GM11168 (cell line): ENCODE results near the gene SFXN5.

ENCODE experiments used
- in situ Hi-C: fragments of 300-500 bp; cut with MboI; formaldehyde crosslinking; loops from one replicate; pipeline ENCODE4 v1.12.0; 2022; ENCODE audit warnings: low sequenced_read_pairs; ENCODE audit not compliant: unreplicated experiment

Gene SFXN5

DNA sequence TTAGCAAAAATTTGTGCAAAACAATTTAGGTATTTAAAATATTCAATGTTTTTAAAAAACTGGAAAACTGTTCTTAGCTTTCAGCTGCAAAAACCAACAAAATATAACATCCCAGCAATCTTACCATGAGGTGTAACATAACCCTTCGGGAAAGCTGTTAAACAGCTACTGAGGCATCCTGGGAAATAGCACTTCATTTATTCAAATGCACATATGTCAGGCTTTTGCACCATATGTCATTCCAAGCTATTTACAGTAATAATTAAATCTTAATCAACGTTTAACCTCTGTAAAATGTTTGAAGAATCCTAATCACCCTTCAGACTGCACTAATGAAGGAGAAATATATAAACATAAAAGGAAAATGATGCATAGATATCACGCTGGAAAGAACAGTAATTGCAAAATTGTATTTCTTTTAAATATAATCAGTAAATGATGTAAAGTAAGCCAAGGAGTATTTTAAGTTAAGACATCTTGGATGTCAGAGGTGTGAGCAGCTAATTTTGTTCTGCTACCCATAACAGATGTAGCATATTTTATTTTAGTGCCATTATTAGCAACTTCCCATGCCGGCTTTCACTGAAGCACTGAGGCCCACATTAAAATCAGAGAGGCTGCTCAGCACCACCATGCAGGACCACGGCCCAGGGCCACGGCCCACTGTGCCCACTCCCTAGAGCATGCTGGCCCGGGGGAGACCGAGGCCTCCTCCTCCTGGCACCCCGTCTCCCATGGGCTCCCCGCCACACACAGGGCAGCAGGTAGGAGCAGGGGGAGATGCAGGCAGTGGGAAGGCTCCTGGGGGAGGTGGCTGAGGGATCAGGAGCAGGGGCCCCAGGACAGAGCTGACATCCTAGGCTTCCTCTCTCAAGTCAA, 123.3 kb downstream of the SFXN5 start:
- in situ Hi-C loops, result no loop called here

DNA sequence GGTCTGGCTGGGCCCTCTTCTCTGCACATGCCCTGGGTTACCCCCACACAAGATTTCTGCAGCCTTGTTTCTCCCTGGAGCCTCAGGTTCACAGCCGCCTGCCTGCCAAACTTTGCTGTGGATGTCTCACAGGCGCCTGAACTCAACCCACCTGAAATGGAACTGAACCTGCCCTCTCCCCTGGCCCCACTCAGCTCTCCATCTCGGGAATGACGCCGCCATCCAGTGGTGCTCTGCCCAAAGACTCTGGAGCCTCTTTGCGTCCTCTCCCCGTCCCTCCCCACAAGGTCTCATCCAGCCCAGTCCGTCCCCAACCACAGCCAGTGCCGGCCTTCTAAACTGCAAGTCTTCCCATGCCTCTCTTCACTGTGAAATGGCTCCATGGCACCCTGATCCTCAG, 125.0 kb downstream of the SFXN5 start:
- in situ Hi-C loops, result no loop called here

DNA sequence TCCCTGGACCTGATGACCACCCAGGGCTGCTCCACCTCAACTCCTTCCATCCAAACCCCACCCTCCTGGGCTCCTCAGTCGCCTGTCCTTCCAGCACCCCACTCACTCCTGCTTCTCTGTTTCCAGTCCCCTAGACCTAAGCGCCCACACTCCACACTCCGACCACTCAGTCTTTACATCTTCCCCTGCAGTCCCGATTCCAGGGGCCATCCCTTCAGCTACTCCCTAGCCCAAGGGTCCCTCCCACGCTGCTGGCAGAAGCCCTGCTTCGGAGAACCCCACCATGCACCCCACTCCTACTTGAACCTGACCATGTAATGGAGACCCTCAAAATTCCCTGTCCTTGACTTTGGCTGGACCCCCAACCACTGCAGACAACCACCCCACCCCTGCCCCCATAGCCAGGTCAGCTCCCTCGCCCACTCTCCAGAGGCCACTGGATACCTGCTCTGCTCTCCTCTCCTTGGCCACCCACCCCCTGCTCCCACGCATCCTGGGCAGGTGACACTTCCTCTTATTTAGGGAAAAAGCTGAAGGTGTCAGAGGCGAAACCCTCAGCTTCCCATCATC, 126.0 kb downstream of the SFXN5 start:
- in situ Hi-C loops, result no loop called here

DNA sequence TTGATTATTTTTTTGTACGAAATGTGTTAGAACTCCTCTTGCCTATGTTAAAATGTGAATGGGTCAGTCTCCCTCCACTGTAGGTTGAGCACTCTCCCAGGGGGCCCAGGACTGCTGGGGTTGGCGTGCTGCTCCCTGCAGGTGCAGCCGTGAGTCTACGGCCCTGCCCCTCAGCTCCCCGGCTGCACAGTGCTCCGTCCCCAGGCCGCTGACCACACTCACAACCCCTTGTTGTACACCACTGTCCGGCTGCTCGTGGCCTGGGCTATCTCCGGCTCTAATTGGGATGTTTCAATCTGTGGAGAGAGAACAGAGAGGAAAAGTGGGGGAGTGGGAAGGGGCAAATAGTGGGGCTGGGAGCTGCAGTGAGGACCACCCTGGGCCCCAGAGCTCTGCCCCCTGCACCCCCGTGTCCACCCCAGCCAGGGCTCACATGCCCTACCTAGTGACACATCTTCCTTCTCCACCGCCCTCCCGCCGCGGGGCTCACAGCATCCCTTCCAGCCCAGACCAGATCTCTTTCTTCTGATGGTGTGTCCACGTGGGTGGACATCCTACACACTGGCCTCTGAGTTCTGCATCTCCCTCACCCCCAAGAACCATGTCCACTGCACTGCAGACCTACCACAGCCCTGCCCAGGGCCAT, 126.6 kb downstream of the SFXN5 start:
- in situ Hi-C loops, result no loop called here

DNA sequence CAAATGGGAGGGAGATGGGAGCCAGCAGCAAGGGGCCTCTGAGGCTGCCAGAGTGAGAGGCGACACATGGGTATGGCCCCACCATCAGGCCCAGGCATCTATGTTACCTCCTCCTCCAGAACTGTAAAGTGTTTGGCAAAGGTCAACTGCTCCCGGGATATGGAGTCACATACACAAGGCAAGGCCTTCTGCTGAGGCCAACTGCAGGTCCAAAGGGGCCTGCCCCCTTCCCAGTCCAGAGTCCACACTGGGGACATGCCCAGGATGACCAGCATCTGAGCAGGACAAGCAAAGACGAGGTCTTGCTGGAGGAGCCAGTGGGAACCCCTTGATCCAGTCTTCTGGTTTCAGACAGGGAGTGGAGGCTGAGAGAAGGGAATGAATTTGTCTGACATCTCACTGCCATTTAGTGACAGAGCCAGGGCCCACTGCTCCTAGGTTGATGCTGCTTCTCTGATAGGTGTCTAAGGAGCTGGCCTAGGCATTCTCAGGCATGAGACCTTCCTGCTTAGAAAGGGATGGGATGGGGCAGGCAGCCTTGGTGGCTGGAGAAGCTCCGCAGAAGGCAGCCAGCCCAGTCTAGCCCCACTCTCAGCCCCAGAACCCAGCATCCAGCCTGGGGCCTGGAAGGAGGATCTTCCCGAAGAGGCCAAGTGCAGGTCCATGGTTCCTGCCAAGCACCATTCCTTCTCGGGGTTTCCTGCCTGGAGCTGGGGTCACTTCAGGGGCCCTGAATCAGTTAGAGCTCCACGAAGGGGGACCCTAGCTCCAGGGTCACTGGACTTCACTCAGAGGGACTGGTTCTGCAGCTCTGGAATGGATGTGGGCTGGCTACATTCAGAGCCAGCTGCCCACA, 127.7 kb downstream of the SFXN5 start:
- in situ Hi-C loops, result no loop called here

DNA sequence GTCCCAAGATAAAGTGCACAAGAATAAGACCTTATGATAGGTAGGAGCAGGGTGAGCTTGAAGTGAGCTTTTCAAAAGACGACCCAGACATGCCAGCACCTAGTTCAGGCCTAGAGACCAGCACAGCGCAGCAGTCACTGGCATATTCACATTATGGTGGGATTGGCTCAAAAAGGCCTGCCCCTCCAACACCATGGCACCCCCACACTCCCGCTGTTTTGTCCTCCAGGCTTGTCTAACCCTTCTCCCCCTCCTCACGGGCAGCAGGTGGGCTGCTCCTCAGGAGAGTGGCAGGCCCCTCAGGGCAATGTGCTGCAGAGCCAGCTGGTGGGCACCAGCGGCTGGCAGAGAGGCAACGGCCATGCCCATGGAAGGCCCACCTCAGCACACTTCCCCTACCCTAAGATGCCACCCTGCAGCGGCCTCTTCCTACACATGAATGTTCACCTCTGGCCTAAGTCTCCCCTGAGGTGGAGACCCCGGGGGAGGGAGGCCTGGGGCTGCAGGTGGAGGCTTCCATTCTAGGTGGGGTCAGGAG, 128.6 kb downstream of the SFXN5 start:
- in situ Hi-C loops, result no loop called here

DNA sequence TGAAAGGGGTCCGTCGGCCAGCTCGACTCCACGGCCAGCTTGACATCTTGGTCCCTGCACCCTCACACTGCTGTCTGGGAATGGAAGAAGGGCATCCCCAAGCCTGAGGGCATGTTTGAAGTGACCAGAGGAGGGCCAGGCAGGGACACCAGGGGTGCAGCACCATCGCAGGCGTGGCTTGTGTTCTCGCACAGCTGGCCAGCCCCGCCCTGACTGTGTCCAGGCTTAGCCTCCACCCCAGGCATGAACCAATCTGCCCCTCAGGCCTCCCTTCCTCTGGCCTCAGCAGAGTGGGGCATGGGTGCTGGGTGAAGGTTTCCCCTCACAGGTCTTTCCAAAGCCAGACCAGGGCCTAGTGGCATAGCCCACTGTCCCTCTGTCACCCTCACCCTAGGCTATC, 129.2 kb downstream of the SFXN5 start:
- in situ Hi-C loops, result no loop called here

DNA sequence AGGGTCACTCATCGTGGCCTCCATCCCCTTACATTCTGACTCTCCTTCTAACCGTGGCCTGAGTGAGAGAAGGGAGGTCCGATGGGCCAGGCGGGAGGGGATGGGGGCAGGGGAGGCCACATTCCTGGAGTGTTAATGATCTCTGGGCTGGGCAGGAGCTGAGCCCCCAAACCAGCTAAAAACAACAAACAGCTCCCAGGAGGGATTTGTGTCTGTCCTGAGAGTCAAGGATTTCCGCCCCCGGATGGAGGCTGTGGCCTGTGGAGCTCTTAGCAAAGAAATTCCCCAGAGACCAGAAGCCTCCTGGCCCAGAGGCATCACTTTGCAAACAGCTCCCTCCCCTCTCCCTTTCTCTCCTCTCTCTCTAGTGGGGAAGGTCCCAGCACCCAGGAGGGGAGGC, 130.7 kb downstream of the SFXN5 start:
- in situ Hi-C loops, result no loop called here

DNA sequence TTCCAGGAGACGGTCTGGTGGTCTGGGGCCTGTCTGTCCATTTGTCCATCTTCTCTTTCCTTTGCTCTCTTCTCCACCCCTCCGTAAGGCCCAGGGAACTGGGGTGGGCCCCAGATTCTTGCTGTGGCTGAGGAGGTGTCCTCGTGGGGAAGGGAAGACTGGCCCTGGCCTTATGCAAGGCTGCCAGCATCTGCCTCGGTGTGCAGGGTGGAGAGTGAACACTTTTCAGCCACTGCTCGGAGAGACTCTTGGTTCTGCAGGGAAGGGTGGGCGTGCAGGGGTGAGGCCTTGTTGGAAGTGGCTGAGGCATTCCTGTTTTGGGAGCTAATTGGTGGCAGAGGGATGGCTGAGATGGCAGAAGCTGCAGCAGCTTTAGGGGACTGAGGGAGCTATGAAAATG, 131.2 kb downstream of the SFXN5 start:
- in situ Hi-C loops, result no loop called here

DNA sequence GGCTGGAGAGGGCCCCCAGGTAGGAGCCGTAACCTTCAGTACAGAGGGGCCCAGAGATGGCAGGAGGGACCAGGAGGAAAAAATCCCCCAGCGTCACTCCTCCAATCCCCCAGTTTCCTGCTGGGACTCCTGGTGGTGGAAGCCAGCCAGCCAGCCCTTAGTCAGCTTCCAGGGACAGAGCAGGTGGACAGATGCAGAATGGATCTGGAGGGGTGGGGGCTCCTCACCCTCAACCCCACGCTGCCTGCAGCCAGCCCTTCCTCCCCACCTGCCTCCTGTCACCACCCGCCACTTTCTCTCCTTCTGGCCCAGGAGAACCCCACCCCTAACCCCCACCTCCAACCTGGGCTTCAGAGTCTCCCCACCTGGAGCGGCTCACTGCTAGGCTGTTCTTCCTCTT, 133.1 kb downstream of the SFXN5 start:
- in situ Hi-C loops, result no loop called here

DNA sequence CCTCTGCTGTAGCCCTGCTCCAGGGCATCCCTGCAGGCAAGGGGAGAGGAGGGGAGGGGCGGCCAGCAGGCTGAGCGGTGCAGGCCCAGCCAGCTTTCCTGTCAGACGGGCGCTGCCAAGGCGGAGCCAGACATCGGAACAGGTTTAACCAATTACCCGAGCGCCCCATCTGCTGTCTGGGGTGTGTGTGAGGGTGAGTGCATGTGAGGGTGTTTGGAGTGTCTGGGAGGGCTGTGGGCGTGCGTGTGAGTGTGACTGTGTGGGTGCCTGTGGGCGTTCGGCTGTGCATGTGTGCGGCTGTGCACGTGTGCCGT, 134.2 kb downstream of the SFXN5 start:
- in situ Hi-C loops, result no loop called here

DNA sequence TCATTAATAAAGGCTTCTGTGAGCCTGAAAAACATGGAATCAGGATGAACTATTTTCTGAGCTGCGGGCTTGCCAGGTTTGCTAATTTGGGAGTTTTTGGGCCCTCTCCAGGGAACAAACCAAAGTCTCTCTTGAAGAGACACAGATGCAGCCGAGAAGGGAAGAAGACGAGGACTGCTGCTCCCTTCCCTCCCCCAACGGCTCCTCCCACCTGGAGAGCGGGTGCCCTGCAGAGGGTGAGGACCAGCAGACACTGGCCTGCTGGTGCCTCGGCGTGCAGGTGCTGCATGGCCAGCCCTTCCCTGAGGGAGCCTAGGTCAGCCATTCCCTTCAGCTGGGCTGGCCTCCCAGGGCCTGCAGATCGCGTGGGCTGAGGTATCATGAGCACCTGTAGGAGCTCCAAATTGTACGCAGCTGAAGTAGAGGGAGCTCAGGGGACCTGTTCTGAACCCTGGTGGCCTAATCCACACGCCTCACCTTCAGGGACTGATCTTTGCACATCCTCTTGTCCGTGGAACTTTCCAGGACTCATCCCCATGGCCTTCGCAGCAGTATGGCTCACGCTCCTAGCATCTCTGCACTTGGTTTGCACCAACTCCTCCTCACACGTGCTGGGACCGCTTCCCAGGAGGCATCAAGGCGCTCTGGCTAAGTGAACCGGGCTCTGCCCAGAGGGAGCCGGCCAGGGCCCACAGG, 134.7 kb downstream of the SFXN5 start:
- in situ Hi-C loops, result no loop called here

DNA sequence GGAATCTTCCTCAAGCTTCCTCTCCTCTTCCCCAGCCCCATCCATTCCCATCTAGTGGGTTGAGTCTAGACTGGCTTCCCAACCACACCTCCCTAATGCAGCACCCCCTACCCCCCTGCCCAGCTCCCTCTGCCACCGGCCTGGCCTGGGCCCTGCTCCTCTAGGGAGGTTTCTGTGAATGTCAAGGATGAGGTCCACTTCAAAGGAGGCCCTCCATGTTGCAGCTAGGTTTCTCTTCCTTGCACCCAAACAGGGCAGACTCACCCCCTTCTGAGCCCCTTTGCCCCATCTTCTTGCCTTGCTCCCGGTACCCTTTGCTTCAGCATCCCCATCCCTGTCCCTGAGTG, 135.9 kb downstream of the SFXN5 start:
- in situ Hi-C loops, result no loop called here

DNA sequence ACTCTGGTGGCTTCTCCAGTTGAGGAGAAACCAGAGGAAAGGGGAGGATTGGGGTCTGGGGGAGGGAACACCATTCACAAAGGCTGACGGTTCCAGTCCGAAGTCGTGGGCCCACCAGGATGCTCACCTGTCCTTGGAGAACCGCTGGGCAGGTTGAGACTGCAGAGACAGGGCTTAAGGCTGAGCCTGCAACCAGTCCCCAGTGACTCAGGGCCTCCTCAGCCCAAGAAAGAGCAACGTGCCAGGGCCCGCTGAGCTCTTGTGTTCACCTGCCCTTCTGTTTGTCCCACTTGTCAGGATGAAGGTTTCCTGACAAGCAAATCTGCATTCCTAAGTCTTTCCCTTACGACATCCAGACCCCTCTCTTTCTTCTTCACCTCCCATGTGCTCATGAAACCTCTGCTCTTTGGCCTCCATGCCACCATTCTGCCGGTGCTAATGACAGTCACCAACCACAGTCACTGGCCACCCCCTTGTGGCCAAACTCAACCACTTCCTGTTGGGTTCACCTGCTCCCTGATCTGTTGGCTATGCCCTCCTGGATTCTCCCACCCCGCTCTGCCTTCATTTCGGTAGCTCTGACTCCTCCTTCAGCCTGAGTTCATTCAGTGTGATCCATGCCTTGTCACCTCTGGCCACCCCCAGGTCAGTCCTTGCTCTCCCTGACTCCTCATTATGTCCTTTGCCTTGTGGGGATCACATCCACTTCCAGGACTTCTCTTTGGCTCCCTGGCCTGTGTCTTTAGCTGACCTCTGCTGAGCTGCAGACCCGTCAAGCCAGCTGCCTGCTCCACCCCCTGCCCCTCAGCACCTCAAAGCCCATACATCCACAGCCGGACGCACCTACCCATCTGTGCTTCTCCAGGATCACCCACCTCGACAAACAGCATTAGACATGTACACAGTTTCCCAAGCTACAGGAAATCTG, 136.6 kb downstream of the SFXN5 start:
- in situ Hi-C loops, result no loop called here

DNA sequence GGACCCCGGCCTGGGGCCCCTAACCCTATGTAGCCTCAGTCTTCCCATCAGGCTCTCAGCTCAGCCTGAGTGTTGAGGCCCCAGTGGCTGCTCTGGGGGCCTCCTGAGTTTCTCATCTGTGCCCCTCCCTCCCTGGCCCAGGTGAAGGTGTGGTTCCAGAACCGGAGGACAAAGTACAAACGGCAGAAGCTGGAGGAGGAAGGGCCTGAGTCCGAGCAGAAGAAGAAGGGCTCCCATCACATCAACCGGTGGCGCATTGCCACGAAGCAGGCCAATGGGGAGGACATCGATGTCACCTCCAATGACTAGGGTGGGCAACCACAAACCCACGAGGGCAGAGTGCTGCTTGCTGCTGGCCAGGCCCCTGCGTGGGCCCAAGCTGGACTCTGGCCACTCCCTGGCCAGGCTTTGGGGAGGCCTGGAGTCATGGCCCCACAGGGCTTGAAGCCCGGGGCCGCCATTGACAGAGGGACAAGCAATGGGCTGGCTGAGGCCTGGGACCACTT, 137.8 kb downstream of the SFXN5 start:
- in situ Hi-C loops, result no loop called here

DNA sequence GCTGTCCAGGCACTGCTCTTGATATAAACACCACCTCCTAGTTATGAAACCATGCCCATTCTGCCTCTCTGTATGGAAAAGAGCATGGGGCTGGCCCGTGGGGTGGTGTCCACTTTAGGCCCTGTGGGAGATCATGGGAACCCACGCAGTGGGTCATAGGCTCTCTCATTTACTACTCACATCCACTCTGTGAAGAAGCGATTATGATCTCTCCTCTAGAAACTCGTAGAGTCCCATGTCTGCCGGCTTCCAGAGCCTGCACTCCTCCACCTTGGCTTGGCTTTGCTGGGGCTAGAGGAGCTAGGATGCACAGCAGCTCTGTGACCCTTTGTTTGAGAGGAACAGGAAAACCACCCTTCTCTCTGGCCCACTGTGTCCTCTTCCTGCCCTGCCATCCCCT, 138.3 kb downstream of the SFXN5 start:
- in situ Hi-C loops, result no loop called here

DNA sequence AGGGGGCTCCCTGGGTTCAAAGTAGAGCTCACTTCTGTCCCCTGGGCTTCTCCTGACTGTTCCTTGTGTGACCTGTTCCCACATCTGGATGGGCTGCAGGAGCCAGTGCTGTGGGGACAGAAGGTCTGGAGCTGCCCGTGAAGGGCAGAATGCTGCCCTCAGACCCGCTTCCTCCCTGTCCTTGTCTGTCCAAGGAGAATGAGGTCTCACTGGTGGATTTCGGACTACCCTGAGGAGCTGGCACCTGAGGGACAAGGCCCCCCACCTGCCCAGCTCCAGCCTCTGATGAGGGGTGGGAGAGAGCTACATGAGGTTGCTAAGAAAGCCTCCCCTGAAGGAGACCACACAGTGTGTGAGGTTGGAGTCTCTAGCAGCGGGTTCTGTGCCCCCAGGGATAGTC, 138.7 kb downstream of the SFXN5 start:
- in situ Hi-C loops, result no loop called here

DNA sequence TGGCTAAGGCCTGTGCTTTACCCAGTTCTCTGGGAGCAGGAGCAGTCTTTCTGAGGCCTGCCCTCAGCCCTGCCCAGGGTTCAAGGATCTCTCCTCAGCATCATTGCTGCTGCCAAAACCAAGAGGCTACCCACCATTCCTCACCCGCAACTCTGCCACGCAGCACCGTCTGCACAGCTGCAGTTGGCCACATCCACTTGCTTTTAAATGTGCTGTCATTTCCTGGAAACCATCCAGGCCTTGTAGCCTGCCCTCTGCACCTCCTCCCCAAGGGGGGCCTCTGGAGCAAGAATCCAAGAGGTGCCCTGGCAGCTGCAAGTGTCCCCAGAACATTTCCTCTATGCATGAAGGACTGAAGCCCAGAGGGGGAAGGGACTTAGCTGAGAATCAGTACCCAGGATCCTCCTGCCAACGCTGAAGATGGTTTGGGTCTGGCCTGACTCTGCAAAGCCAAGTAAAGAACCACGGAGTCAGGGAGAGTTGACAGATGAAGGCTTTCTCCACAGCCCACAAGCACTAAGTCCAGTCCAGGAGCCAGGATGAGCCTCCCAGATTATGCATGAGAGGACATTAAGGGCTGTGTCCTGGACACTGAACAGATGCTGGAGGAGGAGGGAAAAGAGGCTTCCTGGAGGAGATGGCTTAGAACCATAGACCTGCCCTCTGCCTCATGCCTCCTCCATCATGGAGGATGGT, 139.3 kb downstream of the SFXN5 start:
- in situ Hi-C loops, result no loop called here
